Left ventricle myocardium inferior (tissue), 1 donor: ENCODE measurements around the gene KRT9. TPM values are rescaled to one million over a fixed set of nuclear protein-coding genes. Genes with fewer than 3 reads are reported as not detected.

Experiments
- DNase-seq: peaks from one replicate; pipeline ENCODE4 v3.0.0-alpha.2; 2020
- H3K27ac ChIP-seq: fragments of 200-600 bp; replicated peaks from 2 replicates; pipeline ENCODE4 v1.8.0; 2021
- H3K27me3 ChIP-seq: fragments of 200-600 bp; 2 replicates; pipeline ENCODE4 v1.8.0; 2021; ENCODE audit warnings: low read depth
- H3K36me3 ChIP-seq: fragments of 200-600 bp; 2 replicates; pipeline ENCODE4 v1.8.0; 2021
- H3K4me1 ChIP-seq: fragments of 200-600 bp; 2 replicates; pipeline ENCODE4 v1.8.0; 2021
- H3K4me3 ChIP-seq: fragments of 200-600 bp; 2 replicates; pipeline ENCODE4 v1.8.0; 2021; ENCODE audit warnings: mild to moderate bottlenecking, moderate library complexity
- H3K9me3 ChIP-seq: fragments of 200-600 bp; replicated peaks from 2 replicates; pipeline ENCODE4 v1.8.0; 2021
- CTCF ChIP-seq: fragments of 200-600 bp; IDR thresholded peaks from 2 replicates; pipeline ENCODE4 v1.8.0; 2021; ENCODE audit warnings: antibody characterized with exemption, mild to moderate bottlenecking, borderline replicate concordance
- intact Hi-C: fragments of 100-400 bp; cut with micrococcal nuclease; formaldehyde crosslinking; loops from one replicate; pipeline ENCODE4 v1.11.0; 2022
- total RNA-seq: library from RNA; stranded (reverse); fragmentation: NEBNext Ultra II Directional; extraction: Animal tissue kit (Norgen Biotek cat#: 25700); gene quantifications from one replicate; pipeline ENCODE4 v1.2.1, GENCODE V29; 2021
- donor health status: DM: no; HTN: yes; CAD: no; lungs with severe emphysema.

Gene KRT9
- total RNA-seq, 1 donor from 2014 or later, result not detected

- Histone ChIP-seq H3K36me3 (no peaks in the 10 kb centered on the region), H3K9me3 (no peaks in the 10 kb centered on the region), H3K27ac (no peak overlapping the region), H3K4me1 (peaks cover 7% of the 10 kb centered on the region), H3K4me3 (no peak overlapping the region), H3K27me3 (peaks cover 95% of the 10 kb centered on the region)
- no peak for TF ChIP-seq CTCF
- DNase-seq, result no peak
- intact Hi-C loops, result no loop called here
These were observed 48.6 kb downstream of the KRT9 start for GRCh38 chr17:41523225-41523593.

- H3K9me3 ChIP-seq, result no peaks in the 10 kb centered on the region
- no peak overlapping the region for H3K27ac ChIP-seq
- no peaks in the 10 kb centered on the region for H3K36me3 ChIP-seq
- H3K4me3 ChIP-seq, result no peak overlapping the region
- DNase-seq, result no peak
- peaks cover 95% of the 10 kb centered on the region for H3K27me3 ChIP-seq
- intact Hi-C loops, result no loop called here
- TF ChIP-seq CTCF, result no peak
- H3K4me1 ChIP-seq, result peaks cover under 1% of the 10 kb centered on the region
These were observed 49.3 kb downstream of the KRT9 start for GRCh38 chr17:41522301-41523224.

- no peak for DNase-seq
- no peaks in the 10 kb centered on the region for H3K9me3 ChIP-seq
- no peaks in the 10 kb centered on the region for H3K36me3 ChIP-seq
- H3K4me1 ChIP-seq, result no peaks in the 10 kb centered on the region
- H3K4me3 ChIP-seq, result no peak overlapping the region
- no peak overlapping the region for H3K27ac ChIP-seq
- intact Hi-C loops, result no loop called here
- TF ChIP-seq CTCF, result no peak
- H3K27me3 ChIP-seq, result peaks cover 95% of the 10 kb centered on the region
These were observed 50.1 kb downstream of the KRT9 start for GRCh38 chr17:41521574-41522261.

GRCh38 chr17:41520821-41521521 lies 50.9 kb downstream of the KRT9 start:
- Histone ChIP-seq H3K27me3 (peaks cover 95% of the 10 kb centered on the region), H3K9me3 (no peaks in the 10 kb centered on the region), H3K27ac (no peak overlapping the region), H3K4me3 (no peak overlapping the region), H3K4me1 (no peaks in the 10 kb centered on the region), H3K36me3 (no peaks in the 10 kb centered on the region)
- no peak for DNase-seq
- TF ChIP-seq CTCF, result no peak
- intact Hi-C loops, result no loop called here

GRCh38 chr17:41519501-41520224 lies 52.2 kb downstream of the KRT9 start:
- H3K27ac ChIP-seq, result no peak overlapping the region
- DNase-seq, result no peak
- intact Hi-C loops, result no loop called here
- H3K27me3 ChIP-seq, result peaks cover 95% of the 10 kb centered on the region
- H3K9me3 ChIP-seq, result no peaks in the 10 kb centered on the region
- no peak overlapping the region for H3K4me3 ChIP-seq
- H3K4me1 ChIP-seq, result no peaks in the 10 kb centered on the region
- TF ChIP-seq CTCF, result no peak
- H3K36me3 ChIP-seq, result no peaks in the 10 kb centered on the region
